K562 (cell line): ENCODE data around the gene ZNF384. TPM values are rescaled to one million over a fixed set of nuclear protein-coding genes. Genes with fewer than 3 reads are reported as not detected.

Experiments used
- ARID2 ChIP-seq: fragments of 450-650 bp; IDR thresholded peaks from 2 replicates; pipeline ENCODE4 v1.6.1; 2017; ENCODE audit warnings: antibody characterized with exemption, mild to moderate bottlenecking
- CHD2 ChIP-seq: IDR thresholded peaks from 2 replicates; pipeline ENCODE4 v1.6.1; 2011; ENCODE audit warnings: low read depth, low read length
- CLOCK ChIP-seq: fragments of 250-450 bp; sonication (Bioruptor Pico); IDR thresholded peaks from 2 replicates; pipeline ENCODE4 v1.4.0; 2020; ENCODE audit warnings: mild to moderate bottlenecking, moderate library complexity, borderline replicate concordance
- CTCF ChIP-seq, 3 experiments: IDR thresholded peaks in 2 of 3; conservative IDR thresholded peaks in 1 of 3; 2 replicates each; pipeline ENCODE4 v1.5.1; 2011 to 2012; ENCODE audit warnings: low read length in 3 of 3, mild to moderate bottlenecking in 3 of 3, control low read depth in 2 of 3, improper control_type of control experiment in 1 of 3, inconsistent platforms in 1 of 3, low read depth in 1 of 3, mixed read lengths in 1 of 3, moderate library complexity in 1 of 3; ENCODE audit not compliant: insufficient read depth in 2 of 3
- ELF4 ChIP-seq: fragments of 450-650 bp; formaldehyde crosslinking; IDR thresholded peaks from 2 replicates; pipeline ENCODE4 v1.4.0; 2022; ENCODE audit warnings: missing genetic modification characterization
- KHSRP ChIP-seq: fragments of 450-650 bp; IDR thresholded peaks from 2 replicates; pipeline ENCODE4 v1.6.1; 2017
- NFIX ChIP-seq: fragments of 250-450 bp; sonication (Bioruptor Pico); IDR thresholded peaks from 2 replicates; pipeline ENCODE4 v1.4.0; 2020; ENCODE audit warnings: low read depth, mild to moderate bottlenecking, moderate library complexity
- PHF21A ChIP-seq: fragments of 450-650 bp; IDR thresholded peaks from 2 replicates; pipeline ENCODE4 v1.6.1; 2017; ENCODE audit warnings: low read depth, borderline replicate concordance
- PHTF2 ChIP-seq: fragments of 250-450 bp; sonication (Bioruptor Pico); IDR thresholded peaks from 2 replicates; pipeline ENCODE4 v1.5.0; 2021; ENCODE audit warnings: mild to moderate bottlenecking
- RFX1 ChIP-seq: fragments of 450-650 bp; IDR thresholded peaks from 2 replicates; pipeline ENCODE4 v1.6.1; 2016; ENCODE audit warnings: mild to moderate bottlenecking, moderate library complexity
- SRSF3 ChIP-seq: fragments of 200-400 bp; formaldehyde crosslinking; IDR thresholded peaks from 2 replicates; pipeline ENCODE4 v1.6.1; 2016; ENCODE audit warnings: mild to moderate bottlenecking, low read length, moderate library complexity; ENCODE audit not compliant: insufficient read depth
- TAF7 ChIP-seq: fragments of 450-650 bp; IDR thresholded peaks from 2 replicates; pipeline ENCODE4 v1.6.1; 2016; ENCODE audit warnings: missing genetic modification characterization, missing compliant biosample characterization
- U2AF2 ChIP-seq: fragments of 200-400 bp; formaldehyde crosslinking; optimal IDR thresholded peaks from 2 replicates; pipeline ENCODE3; 2017; ENCODE audit warnings: low read depth, mild to moderate bottlenecking, low read length
- YY1 ChIP-seq, 3 experiments: IDR thresholded peaks; 2 replicates each; pipeline ENCODE4 v1.6.1; 2011; ENCODE audit warnings: low read length in 2 of 3, mild to moderate bottlenecking in 2 of 3, moderate library complexity in 2 of 3, borderline replicate concordance in 1 of 3, control low read depth in 1 of 3, low read depth in 1 of 3; ENCODE audit not compliant: insufficient read depth in 3 of 3, insufficient replicate concordance in 2 of 3, control insufficient read depth in 1 of 3, insufficient read length in 1 of 3; ENCODE audit errors: extremely low read depth in 1 of 3
- ZNF143 ChIP-seq: sonication (generic); formaldehyde crosslinking; IDR thresholded peaks from 2 replicates; pipeline ENCODE4 v1.9.0; 2022; ENCODE audit warnings: mild to moderate bottlenecking, missing genetic modification reagents
- ZNF316 ChIP-seq: fragments of 450-650 bp; IDR thresholded peaks from 2 replicates; pipeline ENCODE4 v1.6.1; 2016
- ZNF75A ChIP-seq: fragments of 450-650 bp; formaldehyde crosslinking; IDR thresholded peaks from 2 replicates; pipeline ENCODE4 v1.4.0; 2020; ENCODE audit warnings: mild to moderate bottlenecking
- polyA plus RNA-seq, 8 experiments: library from polyadenylated mRNA; depleted of rRNA in 4 of 8; stranded (reverse) in 5 of 8; unstranded in 3 of 8; fragments of >200 nt; fragmentation: Nextera tagmentation in 2 of 8; fragmentation: Illumina TruSeq in 1 of 8; extraction: Ambion mirVana in 2 of 8; extraction: Trizol in 1 of 8; gene quantifications; 2 replicates each; pipeline versions ENCODE4 v1.2.1 to v1.2.3, GENCODE V29; 2011 to 2014; ENCODE audit warnings: inconsistent platforms in 1 of 8, missing spikeins in 1 of 8
- total RNA-seq, 7 experiments: library from RNA; depleted of rRNA in 6 of 7; stranded (reverse); fragments of >200 nt in 6 of 7; fragmentation: Illumina TruSeq in 2 of 7; extraction: Trizol in 2 of 7; gene quantifications; 2 replicates each; pipeline versions ENCODE4 v1.2.1 to v1.2.3, GENCODE V29; 2011 to 2021; ENCODE audit warnings: low replicate concordance in 1 of 7
- TF ChIP-seq, protein P1 (sequence below): sonication (generic); IDR thresholded peaks from 2 replicates; pipeline ENCODE4 v1.6.1; 2016
- TF ChIP-seq, protein P2 (sequence below): fragments of 450-650 bp; IDR thresholded peaks from 2 replicates; pipeline ENCODE4 v1.7.1; 2018; ENCODE audit warnings: mild to moderate bottlenecking, low read depth; ENCODE audit not compliant: partially characterized antibody

Gene ZNF384
- total and polyA plus RNA-seq, 9 of the 15 experiments (the other 6 are each of a cell fraction or from before 2014, with no cell fraction given): 0.36 to 64.8 (median 21.3) TPM

DNA sequence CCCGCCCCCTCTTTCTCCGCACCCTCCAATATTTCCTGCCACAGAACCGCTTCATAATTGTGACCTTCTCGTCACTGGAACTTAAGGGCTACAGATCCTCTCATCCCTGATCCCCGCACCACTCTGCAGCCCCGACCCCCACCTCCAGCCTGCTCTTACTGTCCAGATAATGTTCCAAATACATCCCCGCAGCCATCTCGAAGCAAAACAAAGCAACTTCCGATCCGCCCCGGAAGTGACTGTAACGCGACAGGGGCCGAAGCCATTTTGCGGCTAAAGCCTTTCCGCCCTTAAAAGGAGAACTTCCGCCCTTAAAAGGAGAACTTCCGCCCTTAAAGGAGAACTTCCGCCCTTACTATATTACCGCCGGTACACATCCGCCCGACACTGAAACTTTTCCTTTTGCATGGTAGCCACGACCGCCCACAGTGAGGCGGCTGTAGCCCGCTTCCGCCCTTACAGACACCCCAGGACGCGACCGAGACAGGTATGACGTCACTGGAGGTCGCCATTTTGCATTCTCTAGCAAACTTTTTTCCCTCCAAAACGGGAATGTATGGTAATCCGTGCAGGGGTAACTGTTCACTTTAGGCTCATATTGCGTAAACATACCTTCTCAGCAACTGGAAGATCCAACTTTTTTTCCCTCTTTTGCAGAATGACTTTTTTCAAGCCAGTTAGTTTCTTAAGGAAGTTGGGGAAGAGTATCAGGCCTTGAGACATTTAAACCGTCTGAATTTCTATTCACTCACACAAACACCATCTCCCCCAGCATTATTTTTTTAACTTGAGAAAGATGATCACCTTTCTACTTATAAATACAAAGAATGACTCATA lies 26.1 kb downstream of the ZNF384 start, which contains the start of gene ING4 (continued):
- no peak for TF ChIP-seq CTCF (IDR thresholded peaks at IDR 0.05 in 2 of 3, conservative IDR thresholded peaks at IDR 0.05 in 1 of 3; ENCODE audit: insufficient read depth in 2 of 3, low read depth in 1 of 3, low read length in 3 of 3)
- TF ChIP-seq SRSF3: no peak
- TF ChIP-seq ZNF75A: no peak
- TF ChIP-seq YY1 (IDR thresholded peaks at IDR 0.05; ENCODE audit: borderline replicate concordance in 1 of 3, control insufficient read depth in 1 of 3, extremely low read depth in 1 of 3, insufficient read depth in 3 of 3, insufficient read length in 1 of 3, insufficient replicate concordance in 2 of 3, low read depth in 1 of 3, low read length in 2 of 3): peak; percentile 76 to 94 (median 93)
- TF ChIP-seq, protein P1, sequence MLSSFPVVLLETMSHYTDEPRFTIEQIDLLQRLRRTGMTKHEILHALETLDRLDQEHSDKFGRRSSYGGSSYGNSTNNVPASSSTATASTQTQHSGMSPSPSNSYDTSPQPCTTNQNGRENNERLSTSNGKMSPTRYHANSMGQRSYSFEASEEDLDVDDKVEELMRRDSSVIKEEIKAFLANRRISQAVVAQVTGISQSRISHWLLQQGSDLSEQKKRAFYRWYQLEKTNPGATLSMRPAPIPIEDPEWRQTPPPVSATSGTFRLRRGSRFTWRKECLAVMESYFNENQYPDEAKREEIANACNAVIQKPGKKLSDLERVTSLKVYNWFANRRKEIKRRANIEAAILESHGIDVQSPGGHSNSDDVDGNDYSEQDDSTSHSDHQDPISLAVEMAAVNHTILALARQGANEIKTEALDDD: no peak
- TF ChIP-seq PHF21A: no peak
- TF ChIP-seq ARID2: no peak
- no peak for TF ChIP-seq PHTF2 (CRISPR knock-in tag)
- TF ChIP-seq ZNF143 (CRISPR knock-in tag): no peak
- TF ChIP-seq CHD2: peak; percentile 30; the same call in 1 of the 2 replicates
- no peak for TF ChIP-seq RFX1
- TF ChIP-seq U2AF2: no peak
- peak; percentile 19; the same call in 1 of the 2 replicates for TF ChIP-seq NFIX (CRISPR knock-in tag)
- TF ChIP-seq, protein P2, sequence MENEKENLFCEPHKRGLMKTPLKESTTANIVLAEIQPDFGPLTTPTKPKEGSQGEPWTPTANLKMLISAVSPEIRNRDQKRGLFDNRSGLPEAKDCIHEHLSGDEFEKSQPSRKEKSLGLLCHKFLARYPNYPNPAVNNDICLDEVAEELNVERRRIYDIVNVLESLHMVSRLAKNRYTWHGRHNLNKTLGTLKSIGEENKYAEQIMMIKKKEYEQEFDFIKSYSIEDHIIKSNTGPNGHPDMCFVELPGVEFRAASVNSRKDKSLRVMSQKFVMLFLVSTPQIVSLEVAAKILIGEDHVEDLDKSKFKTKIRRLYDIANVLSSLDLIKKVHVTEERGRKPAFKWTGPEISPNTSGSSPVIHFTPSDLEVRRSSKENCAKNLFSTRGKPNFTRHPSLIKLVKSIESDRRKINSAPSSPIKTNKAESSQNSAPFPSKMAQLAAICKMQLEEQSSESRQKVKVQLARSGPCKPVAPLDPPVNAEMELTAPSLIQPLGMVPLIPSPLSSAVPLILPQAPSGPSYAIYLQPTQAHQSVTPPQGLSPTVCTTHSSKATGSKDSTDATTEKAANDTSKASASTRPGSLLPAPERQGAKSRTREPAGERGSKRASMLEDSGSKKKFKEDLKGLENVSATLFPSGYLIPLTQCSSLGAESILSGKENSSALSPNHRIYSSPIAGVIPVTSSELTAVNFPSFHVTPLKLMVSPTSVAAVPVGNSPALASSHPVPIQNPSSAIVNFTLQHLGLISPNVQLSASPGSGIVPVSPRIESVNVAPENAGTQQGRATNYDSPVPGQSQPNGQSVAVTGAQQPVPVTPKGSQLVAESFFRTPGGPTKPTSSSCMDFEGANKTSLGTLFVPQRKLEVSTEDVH: peak; percentile 100
- TF ChIP-seq KHSRP: peak; percentile 95
- peak; percentile 62; the same call in 1 of the 2 replicates for TF ChIP-seq TAF7
- peak; percentile 45; the same call in 1 of the 2 replicates for TF ChIP-seq ELF4 (CRISPR knock-in tag)
- TF ChIP-seq CLOCK (CRISPR knock-in tag): no peak
- no peak for TF ChIP-seq ZNF316
